H1 (cell line): ENCODE data around the gene YPEL2. TPM values are rescaled to one million over a fixed set of nuclear protein-coding genes. Genes with fewer than 3 reads are reported as not detected.
A peak's percentile ranks its signal among the peaks of the same experiment; 100 is the strongest.

ENCODE experiments used
- CTCF ChIA-PET: fragments of 300-600 bp; sonication (Branson Sonifier 250); formaldehyde crosslinking; loops from one replicate; lab custom pipeline; 2021; ENCODE audit not compliant: partially characterized antibody; lab: Charles Lee
- POLR2A ChIA-PET: fragments of 300-600 bp; sonication (Branson Sonifier 250); formaldehyde crosslinking; loops from one replicate; lab custom pipeline; 2021; ENCODE audit warnings: inconsistent platforms; ENCODE audit not compliant: partially characterized antibody; lab: Charles Lee
- DNase-seq, 2 experiments: peaks; one replicate each; pipeline versions ENCODE4 v3.0.0 to v3.0.0-alpha.2; 2010 to 2022; ENCODE audit warnings: low spot score in 2 of 2, low read depth in 1 of 2, mixed read lengths in 1 of 2
- FAIRE-seq: peaks from 2 replicates; lab custom pipeline; 2011; peaks lifted over from hg19 to GRCh38; lab: Jason Lieb, UNC
- H2AFZ ChIP-seq: 2 replicates; pipeline ENCODE4 v1.8.1; 2012; ENCODE audit warnings: low read length, inconsistent platforms
- H2AK5ac ChIP-seq: 2 replicates; pipeline ENCODE4 v1.6.1; 2013; ENCODE audit warnings: low read depth, low read length
- H2BK120ac ChIP-seq: replicated peaks from 2 replicates; pipeline ENCODE3; 2013; ENCODE audit warnings: low read depth, low read length, inconsistent platforms
- H2BK12ac ChIP-seq: 2 replicates; pipeline ENCODE4 v1.6.1; 2013; ENCODE audit warnings: low read depth, low read length
- H2BK15ac ChIP-seq: 2 replicates; pipeline ENCODE4 v1.6.1; 2013; ENCODE audit warnings: low read length
- H2BK20ac ChIP-seq: 2 replicates; pipeline ENCODE4 v1.6.1; 2013; ENCODE audit warnings: low read length
- H2BK5ac ChIP-seq: 2 replicates; pipeline ENCODE4 v1.6.1; 2013; ENCODE audit warnings: low read depth, low read length
- H3K14ac ChIP-seq: 2 replicates; pipeline ENCODE4 v1.6.1; 2013; ENCODE audit warnings: inconsistent platforms; ENCODE audit not compliant: insufficient read length
- H3K18ac ChIP-seq: 2 replicates; pipeline ENCODE4 v1.6.1; 2013; ENCODE audit warnings: low read length; ENCODE audit errors: extremely low read depth
- H3K23ac ChIP-seq: 2 replicates; pipeline ENCODE4 v1.6.1; 2013; ENCODE audit warnings: inconsistent platforms; ENCODE audit not compliant: insufficient read length
- H3K23me2 ChIP-seq: 2 replicates; pipeline ENCODE4 v1.6.1; 2013; ENCODE audit warnings: low read depth, low read length
- H3K27ac ChIP-seq: 2 replicates; pipeline ENCODE4 v1.6.1; 2011; ENCODE audit warnings: low read depth, low read length, inconsistent platforms
- H3K27me3 ChIP-seq, 4 experiments: replicated peaks in 1 of 4; 1 replicate in 1 of 4; 2 replicates in 3 of 4; pipeline versions ENCODE4 v1.6.1 to v1.8.1; 2011 to 2013; ENCODE audit warnings: low read length in 3 of 4, mild to moderate bottlenecking in 3 of 4, inconsistent platforms in 2 of 4, mixed read lengths in 2 of 4, moderate library complexity in 1 of 4; ENCODE audit not compliant: control insufficient read depth in 3 of 4, insufficient read depth in 3 of 4; ENCODE audit errors: extremely low read depth in 1 of 4
- H3K36me3 ChIP-seq, 4 experiments: 2 replicates each; pipeline versions ENCODE4 v1.6.1 to v1.8.1; 2011 to 2013; ENCODE audit warnings: mild to moderate bottlenecking in 4 of 4, low read length in 3 of 4, moderate library complexity in 2 of 4, control low read depth in 1 of 4, inconsistent platforms in 1 of 4; ENCODE audit not compliant: insufficient read depth in 4 of 4, control insufficient read depth in 2 of 4
- H3K4ac ChIP-seq: replicated peaks from 2 replicates; pipeline ENCODE3; 2013; ENCODE audit warnings: low read length, low read depth, mixed read lengths, inconsistent platforms; ENCODE audit not compliant: insufficient read length
- H3K4me1 ChIP-seq, 4 experiments: replicated peaks in 1 of 4; 1 replicate in 1 of 4; 2 replicates in 3 of 4; pipeline versions ENCODE4 v1.6.1 to v1.8.1; 2011 to 2013; ENCODE audit warnings: low read length in 3 of 4, inconsistent platforms in 2 of 4, mixed read lengths in 1 of 4; ENCODE audit not compliant: insufficient read depth in 4 of 4, control insufficient read depth in 3 of 4
- H3K4me2 ChIP-seq, 2 experiments: 2 replicates each; pipeline versions ENCODE4 v1.6.1 to v1.8.1; 2011 to 2013; ENCODE audit warnings: low read depth in 2 of 2, low read length in 2 of 2, control low read depth in 1 of 2, inconsistent platforms in 1 of 2, mild to moderate bottlenecking in 1 of 2; ENCODE audit not compliant: insufficient read depth in 1 of 2
- H3K4me3 ChIP-seq, 4 experiments: fragments of 200-600, 300-600 bp in 1 of 4; sonication (generic), shearing (Covaris generic), sonication (Bioruptor Twin) in 1 of 4; 2 replicates each; pipeline versions ENCODE4 v1.5.1 to v1.8.1; 2011 to 2016; ENCODE audit warnings: low read length in 4 of 4, low read depth in 3 of 4, control low read depth in 2 of 4, inconsistent platforms in 2 of 4, mild to moderate bottlenecking in 2 of 4, mixed read lengths in 1 of 4, moderate library complexity in 1 of 4; ENCODE audit not compliant: insufficient read depth in 2 of 4; ENCODE audit errors: extremely low read depth in 1 of 4
- H3K56ac ChIP-seq: replicated peaks from 2 replicates; pipeline ENCODE3; 2013; ENCODE audit warnings: low read depth, mild to moderate bottlenecking, mixed read lengths, low read length, inconsistent platforms; ENCODE audit not compliant: insufficient read length
- H3K79me1 ChIP-seq: 2 replicates; pipeline ENCODE4 v1.6.1; 2013; ENCODE audit warnings: low read depth, low read length, control low read depth
- H3K79me2 ChIP-seq, 2 experiments: 2 replicates each; pipeline versions ENCODE4 v1.6.1 to v1.8.1; 2012 to 2013; ENCODE audit warnings: low read length in 2 of 2, mild to moderate bottlenecking in 2 of 2, inconsistent platforms in 1 of 2; ENCODE audit not compliant: insufficient read depth in 2 of 2, control insufficient read depth in 1 of 2
- H3K9ac ChIP-seq, 4 experiments: replicated peaks in 1 of 4; 1 replicate in 1 of 4; 2 replicates in 3 of 4; pipeline versions ENCODE4 v1.6.1 to v1.8.1; 2011 to 2013; ENCODE audit warnings: low read depth in 3 of 4, low read length in 3 of 4, control low read depth in 2 of 4, mild to moderate bottlenecking in 2 of 4, moderate library complexity in 2 of 4, inconsistent platforms in 1 of 4; ENCODE audit errors: extremely low read depth in 1 of 4
- H3K9me3 ChIP-seq, 2 experiments: 2 replicates each; pipeline versions ENCODE4 v1.6.1 to v1.8.1; 2012 to 2013; ENCODE audit warnings: mild to moderate bottlenecking in 2 of 2, moderate library complexity in 2 of 2, control low read depth in 1 of 2, inconsistent platforms in 1 of 2, low read depth in 1 of 2, low read length in 1 of 2, mixed read lengths in 1 of 2; ENCODE audit not compliant: insufficient read depth in 2 of 2
- H4K20me1 ChIP-seq, 2 experiments: replicated peaks in 1 of 2; 2 replicates each; pipeline versions ENCODE3 to v1.8.1; 2011 to 2013; ENCODE audit warnings: inconsistent platforms in 2 of 2, low read length in 2 of 2, mild to moderate bottlenecking in 1 of 2; ENCODE audit not compliant: insufficient read depth in 2 of 2, control insufficient read depth in 1 of 2
- H4K5ac ChIP-seq: 2 replicates; pipeline ENCODE4 v1.6.1; 2013; ENCODE audit warnings: low read length, low read depth, mixed read lengths, inconsistent platforms; ENCODE audit not compliant: insufficient read length
- H4K8ac ChIP-seq: 2 replicates; pipeline ENCODE4 v1.8.0; 2013; ENCODE audit warnings: mild to moderate bottlenecking, moderate library complexity, low read length, inconsistent platforms; ENCODE audit not compliant: insufficient read depth; ENCODE audit errors: extremely low read depth
- H4K91ac ChIP-seq: replicated peaks from 2 replicates; pipeline ENCODE3; 2013; ENCODE audit warnings: low read length, mixed read lengths, inconsistent platforms; ENCODE audit not compliant: insufficient read length
- FOSL1 ChIP-seq: IDR thresholded peaks from 2 replicates; pipeline ENCODE4 v1.6.1; 2011; ENCODE audit warnings: mild to moderate bottlenecking, low read depth, low read length, moderate library complexity; ENCODE audit not compliant: insufficient read depth
- GABPA ChIP-seq: IDR thresholded peaks from 2 replicates; pipeline ENCODE4 v1.6.1; 2011; ENCODE audit warnings: mild to moderate bottlenecking, low read length, moderate library complexity, borderline replicate concordance; ENCODE audit not compliant: insufficient read depth
- MAFK ChIP-seq: IDR thresholded peaks from 2 replicates; pipeline ENCODE4 v1.6.1; 2012; ENCODE audit warnings: low read depth, mild to moderate bottlenecking, improper control_type of control experiment, low read length
- SIRT6 ChIP-seq: IDR thresholded peaks from one replicate; pipeline ENCODE4 v1.7.1; 2012; ENCODE audit warnings: low read length, inconsistent platforms
- TAF7 ChIP-seq: optimal IDR thresholded peaks from 2 replicates; pipeline ENCODE3; 2011; ENCODE audit warnings: low read depth, mild to moderate bottlenecking, inconsistent platforms, low read length, moderate library complexity, borderline replicate concordance
- TBP ChIP-seq: IDR thresholded peaks from 2 replicates; pipeline ENCODE4 v1.6.1; 2011; ENCODE audit warnings: low read depth, low read length, improper control_type of control experiment
- WGBS, 2 experiments: shearing (Covaris generic) in 1 of 2; methylation state at CpG; one replicate each; pipeline versions ENCODE4 v1.1.6 to v1.1.7; 2013 to 2015; ENCODE audit warnings: low lambda C conversion rate in 2 of 2, mixed read lengths in 2 of 2, inconsistent platforms in 1 of 2, low coverage in 1 of 2, missing lambda C conversion rate in 1 of 2; ENCODE audit not compliant: insufficient replicate concordance in 2 of 2, insufficient coverage in 1 of 2, insufficient read length in 1 of 2; ENCODE audit errors: extremely low coverage in 1 of 2, missing lambda C conversion rate in 1 of 2; 5-methylcytosine and 5-hydroxymethylcytosine counted together
- polyA plus RNA-seq, 7 experiments: library from polyadenylated mRNA; depleted of rRNA in 3 of 7; stranded (reverse) in 5 of 7; unstranded in 2 of 7; fragments of >200 nt in 5 of 7; fragments of 200-250 nt in 2 of 7; gene quantifications; 1 replicate in 5 of 7; 2 replicates in 1 of 7; 4 replicates in 1 of 7; pipeline versions ENCODE4 v1.2.1 to v1.2.3, GENCODE V29; 2011 to 2013; ENCODE audit warnings: missing spikeins in 2 of 7, mixed read lengths in 2 of 7
- total RNA-seq: library from RNA; stranded (reverse); fragmentation: NEBNext Ultra II Directional; extraction: Animal tissue kit (Norgen Biotek cat#: 25700); gene quantifications from 2 replicates; pipeline ENCODE4 v1.2.1, GENCODE V29; 2021

The YPEL2 gene
- total and polyA plus RNA-seq, 2 of the 8 experiments (the other 6 are each of a cell fraction or from before 2014, with no cell fraction given): 1.6 to 3.5 TPM

GRCh38 chr17:59406808-59407381 lies 75.4 kb downstream of the YPEL2 start:
- Histone ChIP-seq H3K56ac (no peak overlapping the region), H2BK120ac (no peak overlapping the region), H3K4me3 (no peak overlapping the region), H2BK5ac (no peak overlapping the region), H2AK5ac (no peak overlapping the region), H3K4me2 (no peak overlapping the region), H3K4ac (no peak overlapping the region), H4K20me1 (no peaks in the 10 kb centered on the region), H3K79me1 (no peaks in the 10 kb centered on the region), H3K4me1 (no peaks in the 10 kb centered on the region), H3K79me2 (no peaks in the 10 kb centered on the region), H4K91ac (no peak overlapping the region), H4K8ac (no peak overlapping the region), H2BK20ac (no peak overlapping the region), H3K9me3 (peaks cover 0 to 6% of the 10 kb centered on the region in 2 experiments; a peak in 1 of 4 replicates), H3K23ac (no peak overlapping the region), H3K36me3 (no peaks in the 10 kb centered on the region; a peak in 1 of 8 replicates), H3K27me3 (no peaks in the 10 kb centered on the region), H2AFZ (no peak overlapping the region), H3K14ac (no peak overlapping the region), H4K5ac (no peak overlapping the region), H3K23me2 (no peaks in the 10 kb centered on the region), H3K9ac (no peak overlapping the region), H2BK15ac (0 out of 2 replicates have a peak overlapping the region, but pooled peaks have one; percentile 40), H3K18ac (no peak overlapping the region), H3K27ac (no peak overlapping the region), H2BK12ac (no peak overlapping the region)
- DNase-seq (no peak), FAIRE-seq (no peak)
- WGBS, 2 experiments: 80% methylated on average over 7 of the region's 7 CpGs; no CpG with 5 or more reads in 1 of the 2 experiments
- CTCF ChIA-PET: no interaction called here
- no peak for TF ChIP-seq GABPA
- TF ChIP-seq MAFK: no peak
- TF ChIP-seq FOSL1: no peak
- TF ChIP-seq SIRT6: no peak
- no peak for TF ChIP-seq TAF7
- no peak for TF ChIP-seq TBP
- POLR2A ChIA-PET: interaction anchor here (0.6 kb wide), 1 partner anchor 186 kb away, joined by 4 read pairs; no protein-coding TSS in a partner anchor
